ENCODE data around the gene ZNF544.
"Not testable (repeated sequence)": the region's sequence is repeated elsewhere in the genome, so short reads cannot be mapped to it uniquely, and the experiment has no call there.

ZNF544 gene

GRCh38 chr19:58305932-58306323 is 77.2 kb downstream of the ZNF544 start:
- DNase-seq, result no peak

- no peak for DNase-seq
Measured at GRCh38 chr19:58307736-58308135, 79.0 kb downstream of the ZNF544 start.

GRCh38 chr19:58310685-58311084 is 82.0 kb downstream of the ZNF544 start:
- not testable (repeated sequence) for DNase-seq

GRCh38 chr19:58311345-58311865 is 82.7 kb downstream of the ZNF544 start:
- DNase-seq, result no peak

Data from inflammatory macrophage (primary cell).